HFF-Myc (cell line): ENCODE data around the gene NDRG3.
A peak's percentile ranks its signal among the peaks of the same experiment; 100 is the strongest.

Experiments
- DNase-seq: peaks from one replicate; pipeline ENCODE4 v3.0.0-alpha.2; 2011; ENCODE audit warnings: low read depth; ENCODE audit errors: extremely low read depth
- H3K4me3 ChIP-seq: replicated peaks from 2 replicates; pipeline ENCODE4 v1.5.1; 2011; ENCODE audit warnings: low read depth, mild to moderate bottlenecking, control low read depth, low read length
- CTCF ChIP-seq: IDR thresholded peaks from 2 replicates; pipeline ENCODE4 v1.5.1; 2012; ENCODE audit warnings: mild to moderate bottlenecking, low read depth, low read length, control low read depth; ENCODE audit errors: missing control alignments

NDRG3 gene

GRCh38 chr20:36768768-36769430, 23.0 kb upstream of the NDRG3 start:
- no peak overlapping the region for H3K4me3 ChIP-seq
- no peak for TF ChIP-seq CTCF
- DNase-seq = peak; percentile 26

- no peak overlapping the region for H3K4me3 ChIP-seq
- no peak for TF ChIP-seq CTCF
- DNase-seq = no peak
These were observed 15.2 kb upstream of the NDRG3 start for GRCh38 chr20:36761125-36761524.

DNA sequence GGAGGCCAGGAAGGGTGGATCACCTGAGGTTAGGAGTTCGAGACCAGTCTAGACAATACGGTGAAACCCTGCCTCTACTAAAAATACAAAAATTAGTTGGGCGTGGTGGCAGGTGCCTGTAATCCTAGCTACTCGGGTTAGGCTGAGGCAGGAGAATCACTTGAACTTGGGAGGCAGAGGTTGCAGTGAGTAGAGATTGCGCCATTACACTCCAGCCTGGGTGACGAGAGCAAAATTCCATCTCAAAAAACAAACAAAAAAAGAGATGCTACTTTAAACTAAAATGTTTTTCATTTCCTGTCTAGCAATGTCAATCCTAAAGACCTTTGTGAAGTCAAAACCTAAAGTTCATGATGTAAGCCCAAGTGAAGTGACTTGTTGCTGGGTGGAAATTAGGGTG, 14.8 kb upstream of the NDRG3 start:
- H3K4me3 ChIP-seq = no peak overlapping the region
- no peak for DNase-seq
- no peak for TF ChIP-seq CTCF

DNA sequence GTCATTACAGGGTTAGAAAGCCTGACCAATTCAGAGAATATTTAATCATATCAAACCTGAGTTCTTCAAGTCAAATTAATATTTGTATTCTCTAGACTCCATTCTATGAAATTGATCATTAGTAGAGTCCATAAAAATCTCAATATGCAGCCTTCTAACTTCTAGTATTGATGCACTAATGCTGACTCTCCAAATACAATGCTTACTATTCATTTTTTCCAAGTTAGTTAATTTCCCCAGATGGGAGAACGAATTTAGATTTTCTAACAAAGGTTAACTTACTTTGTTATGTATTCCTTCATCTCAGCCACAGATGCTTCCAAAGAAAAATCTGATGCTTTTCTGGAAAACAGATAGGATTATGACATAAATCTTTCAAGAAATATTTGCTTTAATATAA, 12.4 kb upstream of the NDRG3 start:
- no peak overlapping the region for H3K4me3 ChIP-seq
- no peak for TF ChIP-seq CTCF
- no peak for DNase-seq

GRCh38 chr20:36756496-36756895, 10.6 kb upstream of the NDRG3 start:
- no peak overlapping the region for H3K4me3 ChIP-seq
- TF ChIP-seq CTCF = no peak
- no peak for DNase-seq

DNA sequence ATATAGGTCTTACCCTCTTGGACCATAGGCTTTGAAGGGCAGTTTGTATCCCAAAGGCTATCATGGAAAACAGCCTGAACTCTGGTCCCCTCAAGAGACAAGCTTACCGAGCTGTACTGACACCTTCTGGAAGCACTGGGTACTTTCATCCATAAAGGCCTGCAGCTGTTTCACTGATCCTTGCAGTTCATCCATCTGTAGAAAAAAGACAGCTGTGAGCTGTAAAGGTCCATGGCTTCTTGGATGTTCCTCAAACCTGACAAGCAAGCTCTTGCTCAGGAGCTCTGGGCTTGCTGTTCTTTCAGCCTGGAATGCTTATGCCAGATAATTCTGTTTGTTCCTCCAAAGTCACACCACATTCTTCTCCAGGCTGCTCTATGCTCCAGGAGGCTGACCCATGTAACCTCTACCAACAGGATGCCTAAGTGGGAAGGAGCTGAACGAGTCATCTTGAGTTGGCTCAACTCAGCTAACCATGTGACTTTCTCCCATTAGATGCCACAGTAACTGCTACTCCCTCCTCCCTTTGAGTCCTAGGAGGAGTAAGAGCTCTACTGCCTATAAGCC, 8.8 kb upstream of the NDRG3 start:
- H3K4me3 ChIP-seq = no peak overlapping the region
- TF ChIP-seq CTCF = peak; percentile 81
- peak; percentile 62 for DNase-seq

GRCh38 chr20:36752582-36752981, 6.7 kb upstream of the NDRG3 start:
- no peak for DNase-seq
- no peak overlapping the region for H3K4me3 ChIP-seq
- no peak for TF ChIP-seq CTCF
